Esophagus squamous epithelium (tissue), 5 donors: ENCODE data around the gene FAM174A. TPM values are rescaled to one million over a fixed set of nuclear protein-coding genes. Genes with fewer than 3 reads are reported as not detected.

Experiments
- DNase-seq: peaks from one replicate; lab custom pipeline; 2025; lab: John Stamatoyannopoulos, UW
- H3K27ac ChIP-seq, 4 donors: fragments of 200-600 bp; sonication (generic); one replicate each; pipeline ENCODE4 v1.5.1; 2016 to 2019; ENCODE audit warnings: mild to moderate bottlenecking in 1 of 4
- H3K27me3 ChIP-seq, 4 donors: fragments of 200-600 bp; sonication (generic); 1 replicate in 3 of 4; 2 replicates in 1 of 4; pipeline versions ENCODE4 v1.5.1 to v1.6.0; 2017 to 2021; ENCODE audit warnings: antibody characterized with exemption in 1 of 4
- H3K36me3 ChIP-seq, 3 donors: fragments of 200-600 bp; sonication (generic); one replicate each; pipeline ENCODE4 v1.5.1; 2016 to 2019
- H3K4me1 ChIP-seq, 3 donors: fragments of 200-600 bp; sonication (generic); one replicate each; pipeline ENCODE4 v1.5.1; 2017 to 2019
- H3K4me3 ChIP-seq, 4 donors: fragments of 200-600 bp; sonication (generic); 1 replicate in 3 of 4; 2 replicates in 1 of 4; pipeline ENCODE4 v1.5.1; 2016 to 2019; ENCODE audit warnings: mild to moderate bottlenecking in 2 of 4, moderate library complexity in 1 of 4
- H3K9me3 ChIP-seq, 3 donors: fragments of 200-600 bp; sonication (generic); one replicate each; pipeline ENCODE4 v1.5.1; 2016 to 2019
- POLR2A ChIP-seq, 4 donors: fragments of 450-650 bp; IDR thresholded peaks; one replicate each; pipeline ENCODE4 v1.6.1; 2017; ENCODE audit warnings: antibody characterized with exemption in 4 of 4, mild to moderate bottlenecking in 4 of 4, moderate library complexity in 3 of 4
- WGBS, 2 donors: methylation state at CpG; one replicate each; pipeline ENCODE4 v1.1.5; 2018; 5-methylcytosine and 5-hydroxymethylcytosine counted together
- intact Hi-C: fragments of 100-400 bp; cut with DNase I; formaldehyde crosslinking; loops from one replicate; pipeline ENCODE4 v1.15.0; 2022
- total RNA-seq, 4 donors: library from RNA; depleted of rRNA; stranded (reverse); fragments of >200 nt; gene quantifications; one replicate each; pipeline ENCODE4 v1.1.0, GENCODE V29; 2016
- TF ChIP-seq, protein P1 (sequence below), 6 experiments: fragments of 450-650 bp in 4 of 6; fragments of 200-600 bp in 2 of 6; sonication (generic) in 2 of 6; IDR thresholded peaks; one replicate each; pipeline ENCODE4 v1.5.1; 2016 to 2019; ENCODE audit warnings: antibody characterized with exemption in 6 of 6, mild to moderate bottlenecking in 4 of 6, moderate library complexity in 4 of 6
- donor health status: DM: yes; HTN: yes; CAD: no.

Gene FAM174A
- total RNA-seq, 4 donors from 2014 or later: 24.0 to 49.7 (median 32.4) TPM

DNA sequence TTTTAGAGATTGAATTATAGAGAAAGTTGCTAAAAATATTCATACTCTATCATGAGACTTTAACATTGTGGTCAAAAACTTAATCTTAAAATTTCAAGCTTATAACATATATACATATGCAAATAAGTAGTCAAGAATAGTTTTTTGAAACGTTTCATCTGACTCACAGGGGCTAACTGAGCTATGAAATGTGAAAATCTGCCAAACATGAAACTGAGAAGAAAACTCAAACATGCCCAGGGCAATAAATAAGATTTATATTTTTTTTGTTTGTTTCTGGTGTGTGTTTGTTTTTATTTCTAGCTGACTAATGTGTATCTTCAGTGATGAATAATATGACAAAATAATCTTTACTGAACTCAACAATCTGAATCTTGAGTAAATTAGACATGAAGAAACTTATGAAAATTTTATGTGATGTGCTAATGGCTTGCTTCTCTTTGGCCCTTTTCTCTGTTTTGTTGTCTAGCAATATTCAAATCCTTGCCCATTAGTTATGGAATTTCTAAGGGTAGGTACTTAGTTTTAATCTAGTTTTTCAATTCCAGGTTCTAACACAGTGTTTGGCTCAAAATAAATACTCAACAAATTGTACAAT is 99.9 kb downstream of the FAM174A start:
- Histone ChIP-seq H3K27me3 (no peaks in the 10 kb centered on the region), H3K27ac (no peak overlapping the region), H3K4me3 (no peak overlapping the region), H3K36me3 (no peaks in the 10 kb centered on the region), H3K4me1 (no peaks in the 10 kb centered on the region), H3K9me3 (no peaks in the 10 kb centered on the region)
- no peak for DNase-seq
- no peak for TF ChIP-seq POLR2A (IDR thresholded peaks at IDR 0.05)
- TF ChIP-seq, protein P1, sequence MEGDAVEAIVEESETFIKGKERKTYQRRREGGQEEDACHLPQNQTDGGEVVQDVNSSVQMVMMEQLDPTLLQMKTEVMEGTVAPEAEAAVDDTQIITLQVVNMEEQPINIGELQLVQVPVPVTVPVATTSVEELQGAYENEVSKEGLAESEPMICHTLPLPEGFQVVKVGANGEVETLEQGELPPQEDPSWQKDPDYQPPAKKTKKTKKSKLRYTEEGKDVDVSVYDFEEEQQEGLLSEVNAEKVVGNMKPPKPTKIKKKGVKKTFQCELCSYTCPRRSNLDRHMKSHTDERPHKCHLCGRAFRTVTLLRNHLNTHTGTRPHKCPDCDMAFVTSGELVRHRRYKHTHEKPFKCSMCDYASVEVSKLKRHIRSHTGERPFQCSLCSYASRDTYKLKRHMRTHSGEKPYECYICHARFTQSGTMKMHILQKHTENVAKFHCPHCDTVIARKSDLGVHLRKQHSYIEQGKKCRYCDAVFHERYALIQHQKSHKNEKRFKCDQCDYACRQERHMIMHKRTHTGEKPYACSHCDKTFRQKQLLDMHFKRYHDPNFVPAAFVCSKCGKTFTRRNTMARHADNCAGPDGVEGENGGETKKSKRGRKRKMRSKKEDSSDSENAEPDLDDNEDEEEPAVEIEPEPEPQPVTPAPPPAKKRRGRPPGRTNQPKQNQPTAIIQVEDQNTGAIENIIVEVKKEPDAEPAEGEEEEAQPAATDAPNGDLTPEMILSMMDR (IDR thresholded peaks at IDR 0.05): no peak
- intact Hi-C loops: no loop called here
- WGBS, 2 donors: 14 to 28% methylated on average over 1 of the region's 1 CpG
